ENCODE data around the gene SNX18. TPM values are rescaled to one million over a fixed set of nuclear protein-coding genes. Genes with fewer than 3 reads are reported as not detected.
"Not testable (repeated sequence)": the region's sequence is repeated elsewhere in the genome, so short reads cannot be mapped to it uniquely, and the experiment has no call there.

SNX18 gene
- total and polyA plus RNA-seq, 2 of the 4 experiments (the other 2 are of a cell fraction): 31.2 to 50.0 TPM

DNA sequence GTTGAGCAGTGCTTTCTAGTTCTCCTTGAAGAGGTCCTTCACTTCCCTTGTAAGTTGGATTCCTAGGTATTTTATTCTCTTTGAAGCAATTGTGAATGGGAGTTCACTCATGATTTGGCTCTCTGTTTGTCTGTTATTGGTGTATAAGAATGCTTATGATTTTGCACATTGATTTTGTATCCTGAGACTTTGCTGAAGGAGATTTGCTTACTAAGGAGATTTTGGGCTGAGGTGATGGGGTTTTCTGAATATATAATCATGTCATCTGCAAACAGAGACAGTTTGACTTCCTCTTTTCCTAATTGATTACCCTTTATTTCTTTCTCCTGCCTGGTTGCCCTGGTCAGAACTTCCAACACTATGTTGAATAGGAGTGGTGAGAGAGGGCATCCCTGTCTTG lies 31.9 kb upstream of the SNX18 start:
- H2AK9ac ChIP-seq (replicated peaks; ENCODE audit: low read depth, low read length, poor library complexity); H3K56ac ChIP-seq (ENCODE audit: extremely low read depth, insufficient read depth, low read length); BruUV-seq (replicated peaks); H3K36me3 ChIP-seq (ENCODE audit: control insufficient read depth, insufficient read depth, low read length); H3K27me3 ChIP-seq (ENCODE audit: control insufficient read depth, insufficient read depth, low read length); POLR2A ChIA-PET (ENCODE audit: unreplicated experiment); H2AK5ac ChIP-seq (ENCODE audit: low read depth, low read length); H2BK120ac ChIP-seq (ENCODE audit: low read depth, low read length); H3K4me1 ChIP-seq (ENCODE audit: control insufficient read depth, insufficient read depth, low read length); H3K79me1 ChIP-seq (ENCODE audit: low read depth in 1 of 2, low read length in 2 of 2); H3K18ac ChIP-seq (ENCODE audit: low read depth, low read length); H4K5ac ChIP-seq (ENCODE audit: low read depth, low read length); dilution Hi-C loops (cut with HindIII; ENCODE audit: low sequenced_read_pairs, unreplicated experiment); H3K4me2 ChIP-seq (ENCODE audit: low read depth, low read length); H2AFZ ChIP-seq (replicated peaks; ENCODE audit: low read length, poor library complexity); H3K9ac ChIP-seq (ENCODE audit: low read depth, low read length); H3K4ac ChIP-seq (ENCODE audit: low read depth, low read length); H3K4me3 ChIP-seq (ENCODE audit: insufficient read depth, low read depth, low read length); H3K9me3 ChIP-seq (ENCODE audit: control insufficient read depth, insufficient read depth, low read length); H4K8ac ChIP-seq (ENCODE audit: low read depth in 2 of 2, low read length in 2 of 2); intact Hi-C loops (cut with micrococcal nuclease); H4K20me1 ChIP-seq (ENCODE audit: insufficient read depth, low read length); H3K27ac ChIP-seq (ENCODE audit: insufficient read depth, low read length); H4K91ac ChIP-seq (ENCODE audit: insufficient read depth, low read depth, low read length); H2BK5ac ChIP-seq (ENCODE audit: low read depth, low read length, poor library complexity, severe bottlenecking); H2BK20ac ChIP-seq (ENCODE audit: low read depth, low read length); H2BK15ac ChIP-seq (ENCODE audit: low read depth, low read length); H3K9me1 ChIP-seq (ENCODE audit: insufficient read depth, low read length); ATAC-seq (ENCODE audit: low read depth); H3K23ac ChIP-seq (ENCODE audit: low read depth, low read length); CTCF ChIA-PET; H3K14ac ChIP-seq (replicated peaks; ENCODE audit: low read depth, low read length); DNase-seq: not testable (repeated sequence)
- in situ Hi-C loops (cut with MboI; ENCODE audit: low sequenced_read_pairs): loop anchor here (25.0 kb wide), 1 partner anchor 652 kb away; no protein-coding TSS in a partner anchor

DNA sequence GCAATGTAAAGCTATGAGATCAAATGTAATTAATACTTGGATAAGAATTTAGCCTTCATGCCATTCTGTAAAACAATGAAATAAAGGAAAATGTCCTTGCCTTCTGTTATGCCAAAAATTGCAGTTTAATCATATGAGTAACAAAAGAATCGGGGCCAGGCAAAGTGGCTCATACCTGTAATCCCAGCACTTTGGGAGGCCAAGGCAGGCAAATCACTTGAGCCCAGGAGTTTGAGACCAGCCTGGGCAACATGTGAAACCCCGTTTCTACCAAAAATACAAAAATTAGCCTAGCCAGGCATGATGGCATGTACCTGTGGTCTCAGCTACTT lies 27.9 kb upstream of the SNX18 start:
- H2BK120ac ChIP-seq (ENCODE audit: low read depth, low read length); BruUV-seq (replicated peaks); H3K27me3 ChIP-seq (ENCODE audit: control insufficient read depth, insufficient read depth, low read length); H3K4ac ChIP-seq (ENCODE audit: low read depth, low read length); ATAC-seq (ENCODE audit: low read depth); H3K9ac ChIP-seq (ENCODE audit: low read depth, low read length); dilution Hi-C loops (cut with HindIII; ENCODE audit: low sequenced_read_pairs, unreplicated experiment); H3K9me3 ChIP-seq (ENCODE audit: control insufficient read depth, insufficient read depth, low read length); H3K14ac ChIP-seq (replicated peaks; ENCODE audit: low read depth, low read length); DNase-seq; H3K36me3 ChIP-seq (ENCODE audit: control insufficient read depth, insufficient read depth, low read length); POLR2A ChIA-PET (ENCODE audit: unreplicated experiment); H2AK5ac ChIP-seq (ENCODE audit: low read depth, low read length); H3K4me1 ChIP-seq (ENCODE audit: control insufficient read depth, insufficient read depth, low read length); H4K8ac ChIP-seq (ENCODE audit: low read depth in 2 of 2, low read length in 2 of 2); H3K27ac ChIP-seq (ENCODE audit: insufficient read depth, low read length); H4K5ac ChIP-seq (ENCODE audit: low read depth, low read length); H4K91ac ChIP-seq (ENCODE audit: insufficient read depth, low read depth, low read length); H3K23ac ChIP-seq (ENCODE audit: low read depth, low read length); H2AK9ac ChIP-seq (replicated peaks; ENCODE audit: low read depth, low read length, poor library complexity); H4K20me1 ChIP-seq (ENCODE audit: insufficient read depth, low read length); H3K56ac ChIP-seq (ENCODE audit: extremely low read depth, insufficient read depth, low read length); H2BK5ac ChIP-seq (ENCODE audit: low read depth, low read length, poor library complexity, severe bottlenecking); H3K9me1 ChIP-seq (ENCODE audit: insufficient read depth, low read length); H2BK15ac ChIP-seq (ENCODE audit: low read depth, low read length); H2AFZ ChIP-seq (replicated peaks; ENCODE audit: low read length, poor library complexity); H2BK20ac ChIP-seq (ENCODE audit: low read depth, low read length); H3K4me3 ChIP-seq (ENCODE audit: insufficient read depth, low read depth, low read length); H3K18ac ChIP-seq (ENCODE audit: low read depth, low read length); H3K79me1 ChIP-seq (ENCODE audit: low read depth in 1 of 2, low read length in 2 of 2); H3K4me2 ChIP-seq (ENCODE audit: low read depth, low read length): not testable (repeated sequence)
- intact Hi-C loops (cut with micrococcal nuclease) (loop anchor here (1.0 to 2.0 kb wide), 3 partner anchors 46 to 246 kb away; partner anchors contain the start of gene ARL15), in situ Hi-C loops (cut with MboI; ENCODE audit: low sequenced_read_pairs) (loop anchor here (25.0 kb wide), 1 partner anchor 648 kb away; no protein-coding TSS in a partner anchor)
- 29% methylated on average over 1 of the region's 2 CpGs; no CpG with 5 or more reads in 1 of the 2 experiments for WGBS, 2 experiments (ENCODE audit: extremely low coverage in 2 of 2, insufficient read length in 1 of 2)
- CTCF ChIA-PET: interaction anchor here (0.8 to 2.2 kb wide), 19 partner anchors 8 to 412 kb away, joined by 3 to 12 read pairs (median 4); partner anchors contain the start of gene SNX18
